22Rv1 (cell line): ENCODE data around the gene RDH11.

Experiments used
- ZFX ChIP-seq: fragments of 450-650 bp; IDR thresholded peaks from 2 replicates; pipeline ENCODE4 v1.6.1; 2017; ENCODE audit warnings: antibody characterized with exemption, borderline replicate concordance
- TF ChIP-seq, protein P1 (sequence below): fragments of 450-650 bp; IDR thresholded peaks from 2 replicates; pipeline ENCODE4 v1.5.1; 2017; ENCODE audit warnings: mild to moderate bottlenecking

DNA sequence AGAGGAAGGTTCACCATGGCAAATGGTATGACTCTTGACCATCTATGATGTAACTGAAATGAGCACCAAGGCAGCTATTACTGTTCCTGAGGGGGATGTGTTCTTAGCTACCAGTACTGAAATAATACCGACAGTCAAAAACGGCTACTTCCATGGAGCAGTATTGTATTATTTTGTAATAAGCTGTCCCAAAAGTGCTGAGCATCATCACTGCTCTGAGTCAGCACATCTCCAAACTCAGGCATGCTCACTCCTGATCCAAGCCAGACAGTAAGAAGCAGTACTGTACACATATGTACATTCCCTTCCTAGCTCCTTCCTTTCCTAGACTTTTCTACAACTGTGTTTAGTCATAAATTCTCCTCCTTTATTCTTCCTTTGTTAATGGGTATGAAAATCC lies 29.7 kb downstream of the RDH11 start:
- TF ChIP-seq, protein P1, sequence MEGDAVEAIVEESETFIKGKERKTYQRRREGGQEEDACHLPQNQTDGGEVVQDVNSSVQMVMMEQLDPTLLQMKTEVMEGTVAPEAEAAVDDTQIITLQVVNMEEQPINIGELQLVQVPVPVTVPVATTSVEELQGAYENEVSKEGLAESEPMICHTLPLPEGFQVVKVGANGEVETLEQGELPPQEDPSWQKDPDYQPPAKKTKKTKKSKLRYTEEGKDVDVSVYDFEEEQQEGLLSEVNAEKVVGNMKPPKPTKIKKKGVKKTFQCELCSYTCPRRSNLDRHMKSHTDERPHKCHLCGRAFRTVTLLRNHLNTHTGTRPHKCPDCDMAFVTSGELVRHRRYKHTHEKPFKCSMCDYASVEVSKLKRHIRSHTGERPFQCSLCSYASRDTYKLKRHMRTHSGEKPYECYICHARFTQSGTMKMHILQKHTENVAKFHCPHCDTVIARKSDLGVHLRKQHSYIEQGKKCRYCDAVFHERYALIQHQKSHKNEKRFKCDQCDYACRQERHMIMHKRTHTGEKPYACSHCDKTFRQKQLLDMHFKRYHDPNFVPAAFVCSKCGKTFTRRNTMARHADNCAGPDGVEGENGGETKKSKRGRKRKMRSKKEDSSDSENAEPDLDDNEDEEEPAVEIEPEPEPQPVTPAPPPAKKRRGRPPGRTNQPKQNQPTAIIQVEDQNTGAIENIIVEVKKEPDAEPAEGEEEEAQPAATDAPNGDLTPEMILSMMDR: no peak
- no peak for TF ChIP-seq ZFX
